ENCODE measurements around the gene SEC61B.

SEC61B gene

GRCh38 chr9:99221266-99221620 is 839 bp upstream of the SEC61B start:
- DNase-seq (ENCODE audit: low read depth): no peak
- no peak for TF ChIP-seq CTCF (conservative IDR thresholded peaks at IDR 0.05; ENCODE audit: control insufficient read depth, insufficient read depth, low read depth, low read length)
- H3K4me3 ChIP-seq (ENCODE audit: control insufficient read depth, low read depth, low read length): peak overlapping the region; percentile 92

GRCh38 chr9:99222416-99223270 is 561 bp downstream of the SEC61B start:
- peak; percentile 56 for DNase-seq (ENCODE audit: low read depth)
- peak overlapping the region; percentile 92 for H3K4me3 ChIP-seq (ENCODE audit: control insufficient read depth, low read depth, low read length)
- TF ChIP-seq CTCF (conservative IDR thresholded peaks at IDR 0.05; ENCODE audit: control insufficient read depth, insufficient read depth, low read depth, low read length): no peak

GRCh38 chr9:99224445-99224844 is 2.4 kb downstream of the SEC61B start:
- TF ChIP-seq CTCF (conservative IDR thresholded peaks at IDR 0.05; ENCODE audit: control insufficient read depth, insufficient read depth, low read depth, low read length): no peak
- H3K4me3 ChIP-seq (ENCODE audit: control insufficient read depth, low read depth, low read length): no peak overlapping the region
- no peak for DNase-seq (ENCODE audit: low read depth)

GRCh38 chr9:99226054-99226453 is 4.0 kb downstream of the SEC61B start:
- H3K4me3 ChIP-seq (ENCODE audit: control insufficient read depth, low read depth, low read length): no peak overlapping the region
- DNase-seq (ENCODE audit: low read depth): no peak
- no peak for TF ChIP-seq CTCF (conservative IDR thresholded peaks at IDR 0.05; ENCODE audit: control insufficient read depth, insufficient read depth, low read depth, low read length)

GRCh38 chr9:99230206-99230605 is 8.1 kb downstream of the SEC61B start:
- H3K4me3 ChIP-seq (ENCODE audit: control insufficient read depth, low read depth, low read length): no peak overlapping the region
- DNase-seq (ENCODE audit: low read depth): no peak
- no peak for TF ChIP-seq CTCF (conservative IDR thresholded peaks at IDR 0.05; ENCODE audit: control insufficient read depth, insufficient read depth, low read depth, low read length)

- DNase-seq (ENCODE audit: low read depth): peak; percentile 22
- peak; percentile 65 for TF ChIP-seq CTCF (conservative IDR thresholded peaks at IDR 0.05; ENCODE audit: control insufficient read depth, insufficient read depth, low read depth, low read length)
- H3K4me3 ChIP-seq (ENCODE audit: control insufficient read depth, low read depth, low read length): no peak overlapping the region
Observed at GRCh38 chr9:99231711-99232110, 9.6 kb downstream of the SEC61B start.
